Liver (tissue), 9 donors: Measurements from ENCODE around the gene RABAC1. TPM values are rescaled to one million over a fixed set of nuclear protein-coding genes. Genes with fewer than 3 reads are reported as not detected.

Experiments
- DNase-seq: peaks from one replicate; pipeline ENCODE4 v3.0.0-alpha.2; 2017; ENCODE audit warnings: low spot score
- H3K27ac ChIP-seq, 2 donors: one replicate each; pipeline ENCODE4 v1.7.0; 2013; ENCODE audit warnings: inconsistent platforms in 2 of 2, low read length in 2 of 2, control low read depth in 1 of 2, low read depth in 1 of 2, mild to moderate bottlenecking in 1 of 2
- H3K27me3 ChIP-seq, 4 donors: one replicate each; pipeline versions ENCODE4 v1.6.1 to v1.7.0; 2013; ENCODE audit warnings: low read length in 3 of 4, inconsistent platforms in 1 of 4, mild to moderate bottlenecking in 1 of 4, moderate library complexity in 1 of 4; ENCODE audit not compliant: control insufficient read depth in 4 of 4, insufficient read depth in 4 of 4
- H3K36me3 ChIP-seq, 4 donors: one replicate each; pipeline versions ENCODE4 v1.6.1 to v1.7.0; 2013; ENCODE audit warnings: low read length in 3 of 4, mild to moderate bottlenecking in 3 of 4, low read depth in 1 of 4, moderate library complexity in 1 of 4; ENCODE audit not compliant: control insufficient read depth in 4 of 4, insufficient read depth in 3 of 4
- H3K4me1 ChIP-seq, 4 donors: one replicate each; pipeline versions ENCODE4 v1.6.1 to v1.7.0; 2013; ENCODE audit warnings: low read length in 3 of 4, mild to moderate bottlenecking in 3 of 4, moderate library complexity in 1 of 4; ENCODE audit not compliant: control insufficient read depth in 4 of 4, insufficient read depth in 4 of 4
- H3K4me3 ChIP-seq, 3 donors: one replicate each; pipeline versions ENCODE4 v1.6.1 to v1.7.0; 2013; ENCODE audit warnings: low read length in 3 of 3, control low read depth in 1 of 3, low read depth in 1 of 3, mild to moderate bottlenecking in 1 of 3
- H3K9ac ChIP-seq, 2 donors: one replicate each; pipeline ENCODE4 v1.7.0; 2013; ENCODE audit warnings: low read length in 2 of 2, mild to moderate bottlenecking in 2 of 2, moderate library complexity in 2 of 2, control low read depth in 1 of 2, low read depth in 1 of 2
- H3K9me3 ChIP-seq, 4 donors: one replicate each; pipeline versions ENCODE4 v1.6.1 to v1.7.0; 2013; ENCODE audit warnings: low read length in 3 of 4; ENCODE audit not compliant: control insufficient read depth in 4 of 4
- EGR1 ChIP-seq, 2 donors: IDR thresholded peaks; 2 replicates each; pipeline ENCODE4 v1.6.1; 2016 to 2018; ENCODE audit warnings: antibody characterized with exemption in 2 of 2, low read depth in 2 of 2
- FOXA2 ChIP-seq: IDR thresholded peaks from 2 replicates; pipeline ENCODE4 v1.6.1; 2016; ENCODE audit warnings: antibody characterized with exemption
- HNF4A ChIP-seq, 2 donors: conservative IDR thresholded peaks; 2 replicates each; pipeline ENCODE4 v1.6.1; 2016; ENCODE audit warnings: antibody characterized with exemption in 2 of 2, mild to moderate bottlenecking in 2 of 2
- RXRA ChIP-seq, 2 donors: IDR thresholded peaks; 2 replicates each; pipeline ENCODE4 v1.6.1; 2017 to 2018; ENCODE audit warnings: antibody characterized with exemption in 2 of 2, mild to moderate bottlenecking in 1 of 2
- SP1 ChIP-seq: IDR thresholded peaks from 2 replicates; pipeline ENCODE4 v1.6.1; 2018; ENCODE audit warnings: antibody characterized with exemption, mild to moderate bottlenecking
- YY1 ChIP-seq: IDR thresholded peaks from 2 replicates; pipeline ENCODE4 v1.6.1; 2016; ENCODE audit warnings: antibody characterized with exemption, mild to moderate bottlenecking
- WGBS: extraction: QIAGEN DNeasy Blood & Tissue Kit; methylation state at CpG from one replicate; pipeline ENCODE4 v1.1.7; 2013; 5-methylcytosine and 5-hydroxymethylcytosine counted together
- polyA plus RNA-seq, 2 donors: library from polyadenylated mRNA; stranded (reverse) in 1 of 2; unstranded in 1 of 2; fragments of 200-250 nt in 1 of 2; fragments of >200 nt in 1 of 2; fragmentation: Nextera tagmentation in 1 of 2; extraction: Ambion mirVana in 1 of 2; gene quantifications; one replicate each; pipeline versions ENCODE4 v1.2.1 to v1.2.3, GENCODE V29; 2013 to 2015
- total RNA-seq, 2 donors: library from RNA; depleted of rRNA; stranded (reverse); fragments of >200 nt; gene quantifications; one replicate each; pipeline ENCODE4 v1.2.3, GENCODE V29; 2014
- TF ChIP-seq, protein P1 (sequence below): IDR thresholded peaks from 2 replicates; pipeline ENCODE4 v1.6.1; 2016; ENCODE audit warnings: antibody characterized with exemption
- TF ChIP-seq, protein P2 (sequence below): IDR thresholded peaks from 2 replicates; pipeline ENCODE4 v1.6.1; 2016; ENCODE audit warnings: antibody characterized with exemption, mild to moderate bottlenecking
- donor health status: healthy.
- donor health status: healthy.
- donor health status: healthy.
- donor health status: healthy.
- donor health status: healthy.

The RABAC1 gene
- total and polyA plus RNA-seq, 4 donors: 43.2 to 161 (median 99.3) TPM

DNA sequence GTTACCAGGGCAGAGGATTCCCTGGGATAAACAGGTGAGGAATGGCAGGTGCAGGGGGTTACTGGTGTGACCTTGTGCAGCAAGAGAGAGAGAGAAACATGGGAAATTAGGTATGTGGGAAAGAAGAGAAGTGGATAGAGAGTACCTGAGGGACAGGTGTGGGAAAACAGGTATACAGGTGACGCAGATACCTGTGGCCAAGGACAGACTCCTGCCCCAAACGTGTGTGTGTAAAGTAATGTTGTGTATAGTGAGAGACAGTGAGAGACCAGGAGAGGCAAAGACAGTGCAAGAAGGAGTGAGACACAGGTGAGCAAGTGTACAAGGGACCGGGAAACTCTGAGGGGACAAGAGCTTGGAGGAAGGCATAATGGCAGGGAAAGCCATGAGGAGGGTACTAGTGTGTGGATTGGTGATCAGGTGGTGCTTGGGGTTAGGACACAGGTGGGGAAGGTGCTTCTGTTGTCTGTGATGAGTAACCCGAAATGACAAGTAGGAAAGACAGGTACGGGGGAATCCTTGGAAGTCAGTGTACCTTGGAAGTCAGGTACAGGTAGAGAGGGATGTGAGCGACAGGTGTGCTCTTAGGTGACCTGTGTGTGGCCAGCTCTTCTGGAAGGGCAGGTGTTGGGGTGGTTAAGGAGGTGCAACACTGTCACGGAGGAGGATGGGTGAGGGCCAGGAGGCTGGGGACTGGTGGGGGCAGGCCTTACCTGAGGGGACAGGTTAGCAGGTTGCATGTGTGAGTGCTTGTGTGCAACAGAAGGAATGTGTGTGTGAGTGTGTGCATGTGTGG lies 33.7 kb downstream of the RABAC1 start:
- peaks cover 6 to 11% (median 8%) of the 10 kb centered on the region in 4 donors for H3K4me1 ChIP-seq

DNA sequence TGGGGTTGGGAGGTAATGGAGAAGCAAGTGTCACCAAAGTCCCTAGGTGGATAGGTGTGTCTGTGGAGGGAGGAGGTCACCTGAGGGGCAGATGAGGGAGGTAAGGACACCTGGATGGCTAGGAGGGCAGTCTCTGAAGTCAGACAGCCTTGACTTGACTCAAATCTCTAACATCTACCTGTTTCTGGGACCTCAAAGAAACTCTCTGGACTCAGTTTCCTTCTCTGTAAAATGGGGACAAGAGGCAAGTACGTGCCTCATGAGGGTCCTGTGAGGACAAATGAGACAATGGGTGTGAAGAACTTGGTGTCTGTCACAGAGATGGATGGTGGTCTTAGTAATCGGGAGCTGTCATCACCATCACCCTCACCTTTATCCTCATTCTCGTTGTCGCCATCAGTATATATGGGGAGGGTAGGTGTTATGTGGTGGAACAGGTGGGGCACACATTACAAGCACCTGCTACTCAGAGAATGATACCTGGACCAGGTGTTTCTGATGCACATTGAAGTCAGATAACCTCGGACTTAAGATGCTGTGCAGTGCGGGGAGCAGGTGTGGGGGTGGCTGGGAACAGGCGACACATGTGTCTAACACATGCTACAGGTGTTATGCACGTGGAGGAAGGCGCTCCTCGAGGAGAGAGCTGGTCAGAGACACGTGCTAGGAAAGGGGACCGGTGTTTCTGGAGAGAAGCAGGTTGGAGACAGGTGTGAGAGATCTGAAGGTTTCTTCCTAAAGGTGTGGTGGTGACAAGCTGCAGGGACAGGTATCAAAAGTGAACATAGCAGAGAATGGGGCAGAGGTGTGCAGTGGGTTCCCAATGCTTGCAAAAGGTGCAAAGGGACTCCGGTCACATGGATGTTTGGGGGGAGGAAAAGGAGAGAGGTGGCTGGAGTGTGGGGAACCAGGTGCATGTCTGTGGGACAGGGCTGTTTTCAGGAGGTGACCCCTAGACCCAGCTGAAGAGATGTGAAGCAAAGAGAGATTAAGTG lies 34.7 kb downstream of the RABAC1 start:
- H3K9me3 ChIP-seq: no peaks in the 10 kb centered on the region
- no peak overlapping the region for H3K4me3 ChIP-seq
- H3K4me1 ChIP-seq: peaks cover 6 to 11% (median 8%) of the 10 kb centered on the region in 4 donors
- no peak overlapping the region for H3K27ac ChIP-seq
- H3K36me3 ChIP-seq: no peaks in the 10 kb centered on the region
- no peak overlapping the region for H3K9ac ChIP-seq
- peaks cover 0 to 17% (median 4%) of the 10 kb centered on the region in 4 donors for H3K27me3 ChIP-seq
- no peak for TF ChIP-seq FOXA2
- TF ChIP-seq, protein P1, sequence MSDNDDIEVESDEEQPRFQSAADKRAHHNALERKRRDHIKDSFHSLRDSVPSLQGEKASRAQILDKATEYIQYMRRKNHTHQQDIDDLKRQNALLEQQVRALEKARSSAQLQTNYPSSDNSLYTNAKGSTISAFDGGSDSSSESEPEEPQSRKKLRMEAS: no peak
- 46% methylated on average over 13 of the region's 13 CpGs for WGBS
- no peak for DNase-seq

More for the DNA sequence above, 33.7 kb downstream of the RABAC1 start:
- peaks cover 0 to 17% (median 8%) of the 10 kb centered on the region in 4 donors for H3K27me3 ChIP-seq
- H3K27ac ChIP-seq: no peak overlapping the region
- H3K9me3 ChIP-seq: no peaks in the 10 kb centered on the region
- TF ChIP-seq HNF4A (conservative IDR thresholded peaks at IDR 0.05): no peak
- TF ChIP-seq, protein P2, sequence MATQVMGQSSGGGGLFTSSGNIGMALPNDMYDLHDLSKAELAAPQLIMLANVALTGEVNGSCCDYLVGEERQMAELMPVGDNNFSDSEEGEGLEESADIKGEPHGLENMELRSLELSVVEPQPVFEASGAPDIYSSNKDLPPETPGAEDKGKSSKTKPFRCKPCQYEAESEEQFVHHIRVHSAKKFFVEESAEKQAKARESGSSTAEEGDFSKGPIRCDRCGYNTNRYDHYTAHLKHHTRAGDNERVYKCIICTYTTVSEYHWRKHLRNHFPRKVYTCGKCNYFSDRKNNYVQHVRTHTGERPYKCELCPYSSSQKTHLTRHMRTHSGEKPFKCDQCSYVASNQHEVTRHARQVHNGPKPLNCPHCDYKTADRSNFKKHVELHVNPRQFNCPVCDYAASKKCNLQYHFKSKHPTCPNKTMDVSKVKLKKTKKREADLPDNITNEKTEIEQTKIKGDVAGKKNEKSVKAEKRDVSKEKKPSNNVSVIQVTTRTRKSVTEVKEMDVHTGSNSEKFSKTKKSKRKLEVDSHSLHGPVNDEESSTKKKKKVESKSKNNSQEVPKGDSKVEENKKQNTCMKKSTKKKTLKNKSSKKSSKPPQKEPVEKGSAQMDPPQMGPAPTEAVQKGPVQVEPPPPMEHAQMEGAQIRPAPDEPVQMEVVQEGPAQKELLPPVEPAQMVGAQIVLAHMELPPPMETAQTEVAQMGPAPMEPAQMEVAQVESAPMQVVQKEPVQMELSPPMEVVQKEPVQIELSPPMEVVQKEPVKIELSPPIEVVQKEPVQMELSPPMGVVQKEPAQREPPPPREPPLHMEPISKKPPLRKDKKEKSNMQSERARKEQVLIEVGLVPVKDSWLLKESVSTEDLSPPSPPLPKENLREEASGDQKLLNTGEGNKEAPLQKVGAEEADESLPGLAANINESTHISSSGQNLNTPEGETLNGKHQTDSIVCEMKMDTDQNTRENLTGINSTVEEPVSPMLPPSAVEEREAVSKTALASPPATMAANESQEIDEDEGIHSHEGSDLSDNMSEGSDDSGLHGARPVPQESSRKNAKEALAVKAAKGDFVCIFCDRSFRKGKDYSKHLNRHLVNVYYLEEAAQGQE: no peak
- TF ChIP-seq YY1: no peak
- TF ChIP-seq RXRA (IDR thresholded peaks at IDR 0.05): no peak
- TF ChIP-seq, protein P1: no peak
- TF ChIP-seq EGR1 (IDR thresholded peaks at IDR 0.05; ENCODE audit: low read depth in 2 of 2): no peak
- TF ChIP-seq FOXA2: no peak
- no peak for TF ChIP-seq SP1
- H3K9ac ChIP-seq: no peak overlapping the region
- no peak for DNase-seq
- no peaks in the 10 kb centered on the region for H3K36me3 ChIP-seq
- H3K4me3 ChIP-seq: no peak overlapping the region
- 51% methylated on average over 7 of the region's 7 CpGs for WGBS
